HepG2 (cell line): ENCODE results near the gene SLC13A3. TPM values are rescaled to one million over a fixed set of nuclear protein-coding genes. Genes with fewer than 3 reads are reported as not detected.

Source experiments
- CCAR2 ChIP-seq: fragments of 200-400 bp; formaldehyde crosslinking; optimal IDR thresholded peaks from 2 replicates; pipeline ENCODE3; 2018; ENCODE audit warnings: low read depth, mild to moderate bottlenecking, low read length, moderate library complexity
- ELF4 ChIP-seq: sonication (generic); formaldehyde crosslinking; IDR thresholded peaks from 2 replicates; pipeline ENCODE4 v1.5.0; 2020; ENCODE audit warnings: missing genetic modification reagents, mild to moderate bottlenecking, moderate library complexity, borderline replicate concordance
- FLYWCH1 ChIP-seq: sonication (generic); formaldehyde crosslinking; IDR thresholded peaks from 2 replicates; pipeline ENCODE4 v1.8.1; 2023; ENCODE audit warnings: mild to moderate bottlenecking, missing genetic modification reagents
- RELA ChIP-seq: sonication (generic); formaldehyde crosslinking; IDR thresholded peaks from 2 replicates; pipeline ENCODE4 v1.4.0; 2020; ENCODE audit warnings: missing genetic modification reagents
- SOX13 ChIP-seq, 3 experiments: fragments of 450-650 bp in 1 of 3; sonication (generic) in 1 of 3; formaldehyde crosslinking in 1 of 3; IDR thresholded peaks in 2 of 3; conservative IDR thresholded peaks in 1 of 3; 2 replicates each; pipeline versions ENCODE4 v1.5.0 to v1.6.1; 2016 to 2020; ENCODE audit warnings: antibody characterized with exemption in 1 of 3, mild to moderate bottlenecking in 1 of 3, missing compliant biosample characterization in 1 of 3, missing genetic modification reagents in 1 of 3, moderate library complexity in 1 of 3
- ZFP36L1 ChIP-seq: sonication (generic); formaldehyde crosslinking; IDR thresholded peaks from 2 replicates; pipeline ENCODE4 v1.8.0; 2022; ENCODE audit warnings: mild to moderate bottlenecking, missing genetic modification reagents, moderate library complexity
- ZKSCAN8 ChIP-seq: IDR thresholded peaks from 2 replicates; pipeline ENCODE4 v1.6.1; 2016; ENCODE audit warnings: borderline replicate concordance, missing genetic modification reagents, missing compliant biosample characterization
- ZMYM4 ChIP-seq: sonication (generic); formaldehyde crosslinking; IDR thresholded peaks from 2 replicates; pipeline ENCODE4 v1.8.1; 2023; ENCODE audit warnings: mild to moderate bottlenecking, missing genetic modification reagents
- ZNF33B ChIP-seq: sonication (generic); formaldehyde crosslinking; IDR thresholded peaks from 2 replicates; pipeline ENCODE4 v1.5.1; 2020; ENCODE audit warnings: mild to moderate bottlenecking, missing genetic modification reagents
- polyA plus RNA-seq, 8 experiments: library from polyadenylated mRNA; depleted of rRNA in 3 of 8; stranded (reverse) in 7 of 8; unstranded in 1 of 8; fragments of >200 nt; fragmentation: Illumina TruSeq in 4 of 8; extraction: Trizol in 4 of 8; gene quantifications; 2 replicates each; pipeline versions ENCODE4 v1.2.1 to v1.2.3, GENCODE V29; 2011 to 2016; ENCODE audit warnings: low read depth in 4 of 8, missing spikeins in 1 of 8, mixed read lengths in 1 of 8; ENCODE audit not compliant: insufficient read depth in 1 of 8
- total RNA-seq, 5 experiments: library from RNA; depleted of rRNA; stranded (reverse); fragments of >200 nt; fragmentation: Illumina TruSeq; extraction: Trizol; gene quantifications; 2 replicates each; pipeline ENCODE4 v1.2.3, GENCODE V29; 2016; ENCODE audit warnings: low read depth in 1 of 5
- TF ChIP-seq, protein P1 (sequence below): sonication (generic); formaldehyde crosslinking; IDR thresholded peaks from 2 replicates; pipeline ENCODE4 v1.5.0; 2020; ENCODE audit warnings: missing genetic modification reagents
- TF ChIP-seq, protein P2 (sequence below): IDR thresholded peaks from 2 replicates; pipeline ENCODE4 v1.6.1; 2018; ENCODE audit warnings: missing genetic modification reagents, mild to moderate bottlenecking, missing compliant biosample characterization
- TF ChIP-seq, protein P3 (sequence below): IDR thresholded peaks from 2 replicates; pipeline ENCODE4 v1.6.1; 2012; ENCODE audit warnings: low read depth, low read length, improper control_type of control experiment
- TF ChIP-seq, protein P4 (sequence below): sonication (generic); formaldehyde crosslinking; IDR thresholded peaks from 2 replicates; pipeline ENCODE4; 2020; ENCODE audit warnings: missing genetic modification reagents, mild to moderate bottlenecking, borderline replicate concordance
- TF ChIP-seq, protein P5 (sequence below): sonication (generic); formaldehyde crosslinking; IDR thresholded peaks from 2 replicates; pipeline ENCODE4 v1.4.0; 2020; ENCODE audit warnings: mild to moderate bottlenecking, missing genetic modification reagents
- TF ChIP-seq, protein P6 (sequence below): sonication (generic); formaldehyde crosslinking; IDR thresholded peaks from 2 replicates; pipeline ENCODE4 v1.5.1; 2020; ENCODE audit warnings: missing genetic modification reagents, mild to moderate bottlenecking, borderline replicate concordance

Gene SLC13A3
- total and polyA plus RNA-seq, 2 of the 13 experiments (the other 11 are each of a cell fraction or from before 2014, with no cell fraction given) = 66.5 to 76.0 TPM

DNA sequence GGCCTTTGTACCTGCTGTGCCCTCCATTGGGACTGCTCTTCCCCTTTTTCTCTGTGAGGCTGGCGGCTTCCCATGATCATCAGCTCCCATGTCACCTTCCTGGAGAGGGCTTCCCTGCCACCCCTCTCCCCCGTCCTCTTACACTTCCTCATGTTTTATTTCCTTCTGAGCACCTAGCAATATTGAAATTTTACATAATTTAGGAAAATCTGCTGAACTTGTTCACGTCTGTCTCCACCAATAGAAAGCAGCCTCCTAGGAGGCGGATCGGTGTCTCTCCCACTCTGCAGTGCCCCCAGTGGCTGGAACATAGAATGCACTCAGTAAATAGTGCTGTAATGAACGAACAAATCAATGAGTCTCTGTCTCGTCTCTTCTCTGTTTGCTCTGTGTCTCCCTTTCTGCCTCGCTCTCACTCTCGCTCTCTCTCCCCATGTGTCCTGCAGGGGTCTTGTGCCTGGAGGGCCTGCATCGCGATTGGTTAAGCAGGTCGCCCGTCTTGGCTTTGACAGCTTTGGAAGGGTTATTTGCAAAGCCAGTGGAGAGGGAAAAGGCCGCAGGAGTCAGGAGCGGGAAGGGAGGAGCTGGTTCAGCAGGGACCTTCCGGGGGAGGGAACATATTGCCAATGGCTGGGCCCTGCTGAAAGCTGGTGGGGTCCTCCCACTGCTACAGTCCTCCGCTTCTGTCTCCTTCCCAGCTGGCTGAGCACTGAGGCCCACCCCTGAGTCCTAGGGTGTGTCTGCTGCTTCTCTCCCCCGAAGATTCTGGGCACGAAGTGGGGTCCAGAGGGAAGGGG, 88.7 kb downstream of the SLC13A3 start (continued):
- TF ChIP-seq, protein P1, sequence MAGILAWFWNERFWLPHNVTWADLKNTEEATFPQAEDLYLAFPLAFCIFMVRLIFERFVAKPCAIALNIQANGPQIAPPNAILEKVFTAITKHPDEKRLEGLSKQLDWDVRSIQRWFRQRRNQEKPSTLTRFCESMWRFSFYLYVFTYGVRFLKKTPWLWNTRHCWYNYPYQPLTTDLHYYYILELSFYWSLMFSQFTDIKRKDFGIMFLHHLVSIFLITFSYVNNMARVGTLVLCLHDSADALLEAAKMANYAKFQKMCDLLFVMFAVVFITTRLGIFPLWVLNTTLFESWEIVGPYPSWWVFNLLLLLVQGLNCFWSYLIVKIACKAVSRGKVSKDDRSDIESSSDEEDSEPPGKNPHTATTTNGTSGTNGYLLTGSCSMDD (CRISPR knock-in tag) = no peak
- TF ChIP-seq, protein P2, sequence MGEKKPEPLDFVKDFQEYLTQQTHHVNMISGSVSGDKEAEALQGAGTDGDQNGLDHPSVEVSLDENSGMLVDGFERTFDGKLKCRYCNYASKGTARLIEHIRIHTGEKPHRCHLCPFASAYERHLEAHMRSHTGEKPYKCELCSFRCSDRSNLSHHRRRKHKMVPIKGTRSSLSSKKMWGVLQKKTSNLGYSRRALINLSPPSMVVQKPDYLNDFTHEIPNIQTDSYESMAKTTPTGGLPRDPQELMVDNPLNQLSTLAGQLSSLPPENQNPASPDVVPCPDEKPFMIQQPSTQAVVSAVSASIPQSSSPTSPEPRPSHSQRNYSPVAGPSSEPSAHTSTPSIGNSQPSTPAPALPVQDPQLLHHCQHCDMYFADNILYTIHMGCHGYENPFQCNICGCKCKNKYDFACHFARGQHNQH = peak; percentile 55; the same call in 1 of the 2 replicates
- peak; percentile 96 for TF ChIP-seq ZMYM4 (CRISPR knock-in tag)
- TF ChIP-seq, protein P3, sequence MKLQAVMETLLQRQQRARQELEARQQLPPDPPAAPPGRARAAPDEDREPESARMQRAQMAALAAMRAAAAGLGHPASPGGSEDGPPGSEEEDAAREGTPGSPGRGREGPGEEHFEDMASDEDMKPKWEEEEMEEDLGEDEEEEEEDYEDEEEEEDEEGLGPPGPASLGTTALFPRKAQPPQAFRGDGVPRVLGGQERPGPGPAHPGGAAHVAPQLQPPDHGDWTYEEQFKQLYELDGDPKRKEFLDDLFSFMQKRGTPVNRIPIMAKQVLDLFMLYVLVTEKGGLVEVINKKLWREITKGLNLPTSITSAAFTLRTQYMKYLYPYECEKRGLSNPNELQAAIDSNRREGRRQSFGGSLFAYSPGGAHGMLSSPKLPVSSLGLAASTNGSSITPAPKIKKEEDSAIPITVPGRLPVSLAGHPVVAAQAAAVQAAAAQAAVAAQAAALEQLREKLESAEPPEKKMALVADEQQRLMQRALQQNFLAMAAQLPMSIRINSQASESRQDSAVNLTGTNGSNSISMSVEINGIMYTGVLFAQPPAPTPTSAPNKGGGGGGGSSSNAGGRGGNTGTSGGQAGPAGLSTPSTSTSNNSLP = peak; percentile 96
- TF ChIP-seq SOX13 (IDR thresholded peaks at IDR 0.05) = no peak
- TF ChIP-seq SOX13 (CRISPR knock-in tag; conservative IDR thresholded peaks at IDR 0.05 in 1 of 2, IDR thresholded peaks at IDR 0.05 in 1 of 2) = peak in 1 of 2 experiments; percentile 56; a peak in 1 of 4 replicates
- peak; percentile 34; the same call in 1 of the 2 replicates for TF ChIP-seq ZNF33B (CRISPR knock-in tag)
- TF ChIP-seq, protein P4, sequence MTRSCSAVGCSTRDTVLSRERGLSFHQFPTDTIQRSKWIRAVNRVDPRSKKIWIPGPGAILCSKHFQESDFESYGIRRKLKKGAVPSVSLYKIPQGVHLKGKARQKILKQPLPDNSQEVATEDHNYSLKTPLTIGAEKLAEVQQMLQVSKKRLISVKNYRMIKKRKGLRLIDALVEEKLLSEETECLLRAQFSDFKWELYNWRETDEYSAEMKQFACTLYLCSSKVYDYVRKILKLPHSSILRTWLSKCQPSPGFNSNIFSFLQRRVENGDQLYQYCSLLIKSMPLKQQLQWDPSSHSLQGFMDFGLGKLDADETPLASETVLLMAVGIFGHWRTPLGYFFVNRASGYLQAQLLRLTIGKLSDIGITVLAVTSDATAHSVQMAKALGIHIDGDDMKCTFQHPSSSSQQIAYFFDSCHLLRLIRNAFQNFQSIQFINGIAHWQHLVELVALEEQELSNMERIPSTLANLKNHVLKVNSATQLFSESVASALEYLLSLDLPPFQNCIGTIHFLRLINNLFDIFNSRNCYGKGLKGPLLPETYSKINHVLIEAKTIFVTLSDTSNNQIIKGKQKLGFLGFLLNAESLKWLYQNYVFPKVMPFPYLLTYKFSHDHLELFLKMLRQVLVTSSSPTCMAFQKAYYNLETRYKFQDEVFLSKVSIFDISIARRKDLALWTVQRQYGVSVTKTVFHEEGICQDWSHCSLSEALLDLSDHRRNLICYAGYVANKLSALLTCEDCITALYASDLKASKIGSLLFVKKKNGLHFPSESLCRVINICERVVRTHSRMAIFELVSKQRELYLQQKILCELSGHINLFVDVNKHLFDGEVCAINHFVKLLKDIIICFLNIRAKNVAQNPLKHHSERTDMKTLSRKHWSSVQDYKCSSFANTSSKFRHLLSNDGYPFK (CRISPR knock-in tag) = peak; percentile 64; the same call in 1 of the 2 replicates
- TF ChIP-seq, protein P5, sequence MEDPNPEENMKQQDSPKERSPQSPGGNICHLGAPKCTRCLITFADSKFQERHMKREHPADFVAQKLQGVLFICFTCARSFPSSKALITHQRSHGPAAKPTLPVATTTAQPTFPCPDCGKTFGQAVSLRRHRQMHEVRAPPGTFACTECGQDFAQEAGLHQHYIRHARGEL = 0 out of 2 replicates have a peak, but pooled peaks have one; percentile 58
- no peak for TF ChIP-seq RELA (CRISPR knock-in tag)
- TF ChIP-seq, protein P6, sequence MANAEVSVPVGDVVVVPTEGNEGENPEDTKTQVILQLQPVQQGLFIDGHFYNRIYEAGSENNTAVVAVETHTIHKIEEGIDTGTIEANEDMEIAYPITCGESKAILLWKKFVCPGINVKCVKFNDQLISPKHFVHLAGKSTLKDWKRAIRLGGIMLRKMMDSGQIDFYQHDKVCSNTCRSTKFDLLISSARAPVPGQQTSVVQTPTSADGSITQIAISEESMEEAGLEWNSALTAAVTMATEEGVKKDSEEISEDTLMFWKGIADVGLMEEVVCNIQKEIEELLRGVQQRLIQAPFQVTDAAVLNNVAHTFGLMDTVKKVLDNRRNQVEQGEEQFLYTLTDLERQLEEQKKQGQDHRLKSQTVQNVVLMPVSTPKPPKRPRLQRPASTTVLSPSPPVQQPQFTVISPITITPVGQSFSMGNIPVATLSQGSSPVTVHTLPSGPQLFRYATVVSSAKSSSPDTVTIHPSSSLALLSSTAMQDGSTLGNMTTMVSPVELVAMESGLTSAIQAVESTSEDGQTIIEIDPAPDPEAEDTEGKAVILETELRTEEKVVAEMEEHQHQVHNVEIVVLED (CRISPR knock-in tag) = peak; percentile 50; the same call in 1 of the 2 replicates
- TF ChIP-seq CCAR2 = peak; percentile 81
- no peak for TF ChIP-seq ELF4 (CRISPR knock-in tag)
- TF ChIP-seq ZFP36L1 = peak; percentile 48; the same call in 1 of the 2 replicates
- no peak for TF ChIP-seq ZKSCAN8 (CRISPR knock-in tag)
- TF ChIP-seq FLYWCH1 (CRISPR knock-in tag) = no peak
